ENCODE measurements around the gene ATP1A3.

The ATP1A3 gene

DNA sequence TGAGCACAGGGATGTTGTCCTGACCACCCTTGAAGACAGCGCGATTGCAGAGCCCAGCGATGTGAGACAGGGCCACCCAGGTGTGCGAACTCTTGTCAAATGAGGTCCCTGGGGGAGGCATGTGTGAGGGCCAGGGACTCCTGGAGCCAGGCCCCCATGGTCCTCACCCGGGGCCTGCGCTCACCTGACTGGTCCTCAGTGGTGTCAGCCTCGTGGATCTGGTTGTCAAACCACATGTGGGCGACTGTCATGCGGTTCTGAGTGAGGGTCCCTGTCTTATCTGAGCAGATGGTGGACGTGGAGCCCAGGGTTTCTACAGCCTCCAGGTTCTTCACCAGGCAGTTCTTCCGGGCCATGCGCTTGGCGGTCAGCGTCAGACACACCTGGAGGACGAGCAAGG, 12.3 kb downstream of the ATP1A3 start:
- DNase-seq = no peak

GRCh38 chr19:41978470-41978869, 15.6 kb downstream of the ATP1A3 start:
- DNase-seq = no peak

DNA sequence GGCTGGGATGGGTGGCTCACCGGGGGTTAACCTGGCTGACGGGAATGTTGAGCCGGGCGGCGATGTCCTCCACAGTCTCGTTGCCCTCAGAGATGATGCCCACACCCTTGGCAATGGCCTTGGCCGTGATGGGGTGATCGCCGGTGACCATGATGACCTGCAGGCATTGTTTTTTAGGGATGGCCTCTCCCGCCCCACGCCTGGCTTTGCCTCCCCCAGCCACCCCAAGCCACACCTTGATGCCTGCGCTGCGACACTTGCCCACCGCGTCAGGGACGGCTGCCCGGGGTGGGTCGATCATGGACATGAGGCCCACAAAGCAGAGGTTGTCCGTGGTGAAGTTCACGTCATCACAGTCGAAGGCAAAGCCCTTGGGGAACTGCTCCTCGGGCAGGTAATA, 16.1 kb downstream of the ATP1A3 start:
- DNase-seq = no peak

- no peak for DNase-seq
Measured at GRCh38 chr19:41974652-41975051, 19.4 kb downstream of the ATP1A3 start.

DNA sequence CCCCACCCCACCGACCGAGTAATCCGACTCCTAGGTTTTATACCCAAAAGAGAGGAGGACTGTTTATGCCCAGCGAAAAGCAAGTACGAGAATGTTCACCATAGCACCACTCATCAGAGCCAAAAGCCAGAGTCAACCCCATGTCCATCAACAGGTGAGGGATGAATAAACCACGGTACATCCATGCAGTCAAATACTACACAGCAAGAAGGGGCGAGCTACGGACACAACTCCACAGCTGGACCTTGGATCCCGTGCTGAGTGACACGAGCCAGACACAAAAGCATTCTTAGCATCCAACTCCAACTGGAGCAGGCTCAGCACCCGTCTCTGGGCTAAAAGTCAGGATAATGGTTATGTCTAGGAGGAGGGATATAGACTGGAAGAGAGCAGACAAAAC, 22.7 kb downstream of the ATP1A3 start:
- DNase-seq = no peak

DNA sequence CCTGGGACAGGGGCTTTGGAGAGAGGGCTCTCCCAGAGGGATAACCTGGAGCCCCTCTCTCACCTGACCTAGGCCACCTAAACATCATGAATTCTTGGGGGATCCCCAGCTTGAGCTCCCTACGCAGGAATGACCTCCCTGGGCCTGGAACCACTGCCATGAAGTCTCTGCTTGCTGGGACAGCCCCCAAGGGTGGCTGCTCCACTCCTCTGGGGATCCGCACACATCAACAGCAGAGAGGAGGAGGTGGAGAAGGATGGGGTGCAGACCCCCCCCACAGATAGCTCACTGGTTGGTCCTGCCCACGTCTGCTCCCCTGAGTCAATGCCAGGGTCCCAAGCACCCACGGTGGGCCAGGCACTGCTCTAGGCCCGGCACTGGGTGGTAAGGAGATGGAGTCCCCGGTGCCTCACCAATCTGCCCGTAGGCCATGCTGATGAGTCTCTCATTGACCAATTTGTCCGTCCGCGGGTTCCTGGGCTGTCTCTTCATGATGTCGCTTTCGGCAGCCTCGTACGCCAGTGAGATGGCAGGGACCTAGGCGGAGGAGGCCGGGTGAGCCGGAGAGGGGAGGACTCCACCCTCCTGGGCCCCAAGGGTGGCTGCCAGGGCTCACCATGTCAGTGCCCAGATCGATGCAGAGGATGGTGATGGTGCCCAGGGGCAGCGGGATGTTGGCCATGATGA, 24.1 kb downstream of the ATP1A3 start:
- DNase-seq = no peak

- no peak for DNase-seq
Measured at GRCh38 chr19:41968751-41969595, 25.1 kb downstream of the ATP1A3 start.

- no peak for DNase-seq
Measured at GRCh38 chr19:41967054-41967783, 26.8 kb downstream of the ATP1A3 start.

- DNase-seq = no peak
Measured at GRCh38 chr19:41965106-41965505, 28.9 kb downstream of the ATP1A3 start.

DNA sequence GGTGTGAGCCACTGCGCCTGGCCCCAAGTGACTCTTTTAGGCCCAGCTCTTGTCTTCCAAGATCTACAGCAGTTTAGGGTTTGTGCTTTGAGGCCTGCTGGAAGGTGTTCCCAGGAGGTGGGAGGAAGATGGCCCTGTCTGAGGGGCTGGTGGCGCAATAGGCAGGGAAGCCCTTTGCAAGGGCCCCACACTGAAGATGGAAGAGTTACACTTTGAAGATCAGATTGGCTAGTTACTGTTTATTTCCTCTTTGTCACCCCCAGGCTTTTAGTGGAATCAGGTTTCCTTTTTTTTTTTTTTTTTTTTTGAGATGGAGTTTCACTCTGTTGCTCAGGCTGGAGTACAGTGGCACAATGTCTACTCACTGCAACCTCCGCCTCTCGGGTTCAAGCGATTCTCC, 33.1 kb downstream of the ATP1A3 start:
- DNase-seq = no peak

GRCh38 chr19:41959056-41960053, 34.7 kb downstream of the ATP1A3 start, which contains the start of gene RABAC1:
Gene RABAC1, minus strand, starts transcription at chr19:41959321. Its CDS starts 29 bp downstream, at chr19:41959292.
- peak; percentile 85 for DNase-seq

- peak; percentile 76 for DNase-seq
Measured at GRCh38 chr19:41958367-41959055, 35.5 kb downstream of the ATP1A3 start.

DNA sequence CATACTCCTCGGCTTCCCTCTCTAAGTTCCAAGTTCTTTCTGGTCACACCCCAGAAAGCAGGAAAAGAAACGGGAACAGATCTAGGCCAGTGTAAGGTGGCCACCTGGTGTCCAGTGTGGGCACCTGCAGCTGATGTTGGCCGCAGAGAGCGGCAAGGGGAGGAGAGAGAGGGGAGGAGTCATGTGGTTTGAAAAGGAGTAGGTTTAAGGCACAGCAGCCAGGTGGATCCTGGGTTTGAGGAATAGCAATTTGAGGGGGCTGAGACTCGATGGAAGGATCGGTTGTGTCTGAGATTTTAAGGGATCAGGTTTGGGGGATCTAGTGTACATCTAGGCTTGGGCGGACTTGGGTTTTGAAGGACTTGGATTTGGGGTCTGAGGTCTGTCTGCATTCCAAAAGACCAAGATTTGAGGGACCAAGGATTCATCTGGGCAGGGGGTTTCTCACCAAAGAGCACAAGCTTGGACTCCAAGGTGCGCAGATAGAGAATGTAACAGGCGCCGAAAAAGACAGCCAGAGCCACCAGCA, 36.1 kb downstream of the ATP1A3 start:
- DNase-seq = peak; percentile 85

DNA sequence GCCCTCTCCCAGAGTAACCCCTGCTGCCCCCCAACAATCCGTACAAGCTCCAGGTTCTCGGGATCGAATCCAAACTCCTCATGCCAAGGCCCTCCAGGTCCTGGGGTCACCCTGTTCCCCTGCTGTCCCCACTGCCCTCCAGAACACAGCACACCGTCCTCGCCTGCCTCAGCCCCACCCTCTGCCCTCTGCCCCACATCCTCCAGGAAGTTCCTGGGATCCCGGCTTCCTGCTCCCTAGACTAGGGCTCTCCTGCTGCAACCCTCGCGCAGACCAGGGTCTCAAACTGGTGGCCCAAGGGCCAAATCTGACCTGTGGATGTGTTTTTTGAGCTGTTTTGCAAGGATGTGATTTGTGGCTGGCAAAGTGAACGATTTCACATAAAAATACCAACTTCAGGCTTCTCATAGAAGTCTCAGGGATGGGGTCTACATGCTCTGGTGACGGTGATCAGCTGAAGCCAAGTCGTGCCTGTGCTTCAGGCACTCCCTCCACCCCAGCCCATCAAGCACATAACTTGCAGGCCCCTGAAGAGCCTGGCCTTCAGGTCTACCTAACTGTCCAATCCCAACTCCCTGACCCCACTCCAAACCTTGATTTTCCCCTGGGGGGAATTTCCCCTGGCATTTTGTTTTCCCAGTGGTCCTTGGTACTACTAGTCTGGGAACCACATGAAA, 36.7 kb downstream of the ATP1A3 start:
- DNase-seq = no peak

DNA sequence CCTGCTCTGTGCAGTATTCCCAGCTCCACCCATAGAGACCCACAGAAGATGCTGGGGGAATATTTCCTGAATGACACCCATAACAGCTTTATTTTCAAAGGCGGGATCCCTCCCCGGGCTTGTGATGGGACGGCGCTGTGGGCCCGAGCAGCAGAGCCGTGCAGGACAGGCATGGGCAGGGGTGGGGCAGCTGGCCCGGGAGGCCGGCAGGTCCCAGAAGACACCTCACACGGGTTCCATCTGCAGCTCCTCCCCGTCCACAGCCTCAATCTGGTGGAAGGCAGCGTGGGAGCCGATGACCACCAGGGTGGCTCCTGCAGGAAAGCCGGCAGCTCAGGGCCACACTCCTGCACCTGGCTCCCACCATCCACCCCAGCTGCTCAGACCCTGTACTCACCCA, 37.4 kb downstream of the ATP1A3 start:
- DNase-seq = no peak

DNA sequence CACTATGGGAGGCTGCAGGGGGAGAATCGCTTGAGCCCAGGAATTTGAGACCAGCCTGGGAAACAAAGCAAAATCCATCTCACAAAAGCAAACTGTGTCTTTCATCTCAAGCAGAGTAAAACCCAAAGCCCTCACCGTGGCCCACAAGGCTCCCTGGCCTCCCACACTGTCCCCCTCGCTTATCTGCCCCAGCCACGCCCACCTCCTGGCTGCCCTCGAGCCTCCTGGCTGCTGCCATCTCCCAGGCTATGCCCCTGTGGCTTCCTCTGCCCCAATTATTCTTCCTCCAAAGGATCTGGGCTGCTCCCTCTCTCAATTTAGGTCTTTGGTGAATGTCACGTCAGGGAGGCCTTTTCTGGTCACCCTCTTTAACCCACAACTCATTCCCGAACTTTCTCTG, 38.5 kb downstream of the ATP1A3 start:
- no peak for DNase-seq

- peak; percentile 47 for DNase-seq
Measured at GRCh38 chr19:41951686-41952172, 42.3 kb downstream of the ATP1A3 start.

GRCh38 chr19:41947091-41947490, 46.9 kb downstream of the ATP1A3 start:
- DNase-seq = no peak

- DNase-seq = no peak
Measured at GRCh38 chr19:41945135-41945766, 48.8 kb downstream of the ATP1A3 start.

- DNase-seq = no peak
Measured at GRCh38 chr19:41944336-41944735, 49.7 kb downstream of the ATP1A3 start.

Data from NCI-H2029 (cell line).